NCI-H2081 (cell line): ENCODE data around the gene TMEM150B.

ENCODE experiments used
- DNase-seq, 2 experiments: peaks; one replicate each; lab custom pipeline; 2025; lab: John Stamatoyannopoulos, UW

Gene TMEM150B

GRCh38 chr19:55325172-55325571 lies at the start of gene TMEM150B:
TMEM150B (minus strand) TSS chr19:55325341; CDS start chr19:55321036, 4,305 bp downstream.
- DNase-seq, result no peak

- no peak for DNase-seq
These were observed 49.0 kb upstream of the TMEM150B start for GRCh38 chr19:55373993-55374757.

- no peak for DNase-seq
These were observed 48.3 kb upstream of the TMEM150B start for GRCh38 chr19:55373306-55373992.

- DNase-seq, result no peak
These were observed 47.4 kb upstream of the TMEM150B start for GRCh38 chr19:55372316-55373081.

- DNase-seq, result no peak
These were observed 45.3 kb upstream of the TMEM150B start, which contains the start of gene IL11 for GRCh38 chr19:55370305-55370988. IL11 (minus strand) TSS chr19:55370463; CDS start chr19:55370310, 153 bp downstream.

- no peak for DNase-seq
These were observed 44.6 kb upstream of the TMEM150B start for GRCh38 chr19:55369653-55370304.

- DNase-seq, result no peak
These were observed 43.8 kb upstream of the TMEM150B start for GRCh38 chr19:55368701-55369563.

- DNase-seq, result no peak
These were observed 43.0 kb upstream of the TMEM150B start for GRCh38 chr19:55368106-55368505.

- no peak for DNase-seq
These were observed 41.6 kb upstream of the TMEM150B start for GRCh38 chr19:55366790-55367189.

- DNase-seq, result no peak
These were observed 40.8 kb upstream of the TMEM150B start for GRCh38 chr19:55365964-55366363.

- no peak for DNase-seq
These were observed 40.1 kb upstream of the TMEM150B start for GRCh38 chr19:55365245-55365644.

GRCh38 chr19:55362990-55363716 lies 38.0 kb upstream of the TMEM150B start, which contains the start of gene GARIN5B:
GARIN5B (minus strand) TSS chr19:55363260; CDS start chr19:55363066, 194 bp downstream.
- DNase-seq, result no peak

GRCh38 chr19:55362174-55362989 lies 37.2 kb upstream of the TMEM150B start:
- no peak for DNase-seq

GRCh38 chr19:55360902-55361301 lies 35.8 kb upstream of the TMEM150B start:
- no peak for DNase-seq

- DNase-seq, result no peak
These were observed 34.1 kb upstream of the TMEM150B start for GRCh38 chr19:55358943-55359908.

GRCh38 chr19:55358493-55358892 lies 33.4 kb upstream of the TMEM150B start:
- DNase-seq, result no peak

GRCh38 chr19:55355213-55355821 lies 30.2 kb upstream of the TMEM150B start:
- DNase-seq, result no peak
